ENCODE measurements around the gene RAB10. TPM values are rescaled to one million over a fixed set of nuclear protein-coding genes. Genes with fewer than 3 reads are reported as not detected.
A peak's percentile ranks its signal among the peaks of the same experiment; 100 is the strongest.

The RAB10 gene
- total and polyA plus RNA-seq, 9 of the 15 experiments (the other 6 are each of a cell fraction or from before 2014, with no cell fraction given) = 25.1 to 214 (median 157) TPM

GRCh38 chr2:26061539-26061938 lies 27.7 kb downstream of the RAB10 start (continued):
- TF ChIP-seq ZNF609 (CRISPR knock-in tag; IDR thresholded peaks at IDR 0.05; ENCODE audit: borderline replicate concordance) (no peak), NFRKB (IDR thresholded peaks at IDR 0.05; ENCODE audit: low read depth) (no peak), FUS (optimal IDR thresholded peaks at IDR 0.05; ENCODE audit: low read depth, low read length) (no peak), ZNF23 (CRISPR knock-in tag; IDR thresholded peaks at IDR 0.05) (no peak), GTF3C2 (IDR thresholded peaks at IDR 0.05; ENCODE audit: borderline replicate concordance, extremely low read depth, insufficient read length) (peak; percentile 75), ARHGAP35 (IDR thresholded peaks at IDR 0.05; ENCODE audit: partially characterized antibody) (no peak), IRF1 (CRISPR knock-in tag; IDR thresholded peaks at IDR 0.05; ENCODE audit: borderline replicate concordance) (no peak), HDAC3 (IDR thresholded peaks at IDR 0.05; ENCODE audit: borderline replicate concordance, partially characterized antibody) (no peak), RFX1 (IDR thresholded peaks at IDR 0.05) (no peak), ATF7 (IDR thresholded peaks at IDR 0.05) (peak; percentile 36; the same call in 1 of the 2 replicates), ZKSCAN8 (CRISPR knock-in tag; IDR thresholded peaks at IDR 0.05) (no peak)
